PC-9 (cell line): Measurements from ENCODE around the gene TNFSF18. TPM values are rescaled to one million over a fixed set of nuclear protein-coding genes. Genes with fewer than 3 reads are reported as not detected.

Experiments used
- BruUV-seq: library from RNA; stranded (reverse); fragments of 400-500 nt; replicated peaks from 2 replicates; lab custom pipeline; 2021; lab: Mats Ljungman, UMichigan
- CTCF ChIA-PET: fragments of 300-600 bp; sonication (Branson Sonifier 250); formaldehyde crosslinking; loops from one replicate; lab custom pipeline; 2022; ENCODE audit warnings: antibody characterized with exemption; lab: Charles Lee
- POLR2A ChIA-PET: fragments of 300-600 bp; sonication (Branson Sonifier 250); formaldehyde crosslinking; loops from one replicate; lab custom pipeline; 2022; ENCODE audit warnings: antibody characterized with exemption; ENCODE audit not compliant: unreplicated experiment; lab: Charles Lee
- DNase-seq, 2 experiments: peaks; one replicate each; pipeline versions ENCODE4 v3.0.0 to v3.0.0-alpha.2; 2015 to 2022; ENCODE audit warnings: mixed read lengths in 1 of 2
- H2AFZ ChIP-seq: fragments of 200-600 bp; sonication (generic); 2 replicates; pipeline ENCODE4 v1.8.1; 2017; ENCODE audit warnings: antibody characterized with exemption
- H3F3A ChIP-seq: fragments of 200-600 bp; sonication (generic); 2 replicates; pipeline ENCODE4 v1.8.1; 2017; ENCODE audit warnings: antibody characterized with exemption, mild to moderate bottlenecking, low read depth; ENCODE audit not compliant: insufficient read depth
- H3K27ac ChIP-seq: fragments of 200-600 bp; sonication (generic); 2 replicates; pipeline ENCODE4 v1.6.1; 2016; ENCODE audit warnings: mixed run types
- H3K27me3 ChIP-seq: fragments of 200-600 bp; sonication (generic); 2 replicates; pipeline ENCODE4 v1.6.1; 2016; ENCODE audit warnings: low read depth, mixed run types; ENCODE audit not compliant: insufficient read depth
- H3K36me3 ChIP-seq: fragments of 200-600 bp; sonication (generic); 2 replicates; pipeline ENCODE4 v1.6.1; 2016; ENCODE audit warnings: low read depth, mixed run types
- H3K4me1 ChIP-seq: fragments of 200-600 bp; sonication (generic); replicated peaks from 2 replicates; pipeline ENCODE4 v1.6.1; 2016; ENCODE audit warnings: mixed run types; ENCODE audit not compliant: insufficient read depth
- H3K4me2 ChIP-seq: fragments of 200-600 bp; sonication (generic); 2 replicates; pipeline ENCODE4 v1.6.1; 2017; ENCODE audit warnings: mixed run types
- H3K4me3 ChIP-seq: fragments of 200-600 bp; sonication (generic); 2 replicates; pipeline ENCODE4 v1.6.1; 2016; ENCODE audit warnings: mixed run types
- H3K79me2 ChIP-seq: fragments of 200-600 bp; sonication (generic); 2 replicates; pipeline ENCODE4 v1.6.1; 2017; ENCODE audit warnings: low read depth, mixed run types
- H3K9me2 ChIP-seq: fragments of 200-600 bp; sonication (generic); 2 replicates; pipeline ENCODE4 v1.8.1; 2017; ENCODE audit warnings: mild to moderate bottlenecking; ENCODE audit not compliant: insufficient read depth
- H3K9me3 ChIP-seq: fragments of 200-600 bp; sonication (generic); 2 replicates; pipeline ENCODE4 v1.8.1; 2016; ENCODE audit warnings: low read depth; ENCODE audit not compliant: insufficient read depth
- H4K20me1 ChIP-seq: fragments of 200-600 bp; sonication (generic); 2 replicates; pipeline ENCODE4 v1.8.1; 2017; ENCODE audit not compliant: insufficient read depth
- EZH2 ChIP-seq: fragments of 200-600 bp; sonication (generic); IDR thresholded peaks from 2 replicates; pipeline ENCODE4 v1.8.0; 2017; ENCODE audit warnings: antibody characterized with exemption, low read depth
- intact Hi-C: fragments of 100-400 bp; cut with micrococcal nuclease; formaldehyde crosslinking; loops from one replicate; pipeline ENCODE4 v1.10.0; 2022; ENCODE audit not compliant: unreplicated experiment
- total RNA-seq: library from RNA; stranded (reverse); gene quantifications from 2 replicates; pipeline ENCODE4 v1.2.3, GENCODE V29; 2021
- TF ChIP-seq, protein P1 (sequence below): fragments of 200-600 bp; sonication (generic); conservative IDR thresholded peaks from 2 replicates; pipeline ENCODE4 v1.6.1; 2017; ENCODE audit warnings: mixed run types, antibody characterized with exemption, mild to moderate bottlenecking, moderate library complexity

The TNFSF18 gene
- total RNA-seq, 1 experiment from 2014 or later: 0.81 TPM

- Histone ChIP-seq H3K9me2 (no peaks in the 10 kb centered on the region), H3K4me1 (peaks cover 36% of the 10 kb centered on the region), H3K4me2 (peak overlapping the region; percentile 11; the same call in 1 of the 2 replicates), H3K27me3 (no peaks in the 10 kb centered on the region), H3K4me3 (no peak overlapping the region), H2AFZ (no peak overlapping the region), H3K36me3 (no peaks in the 10 kb centered on the region), H3K9me3 (no peaks in the 10 kb centered on the region), H3K79me2 (no peaks in the 10 kb centered on the region), H3K27ac (no peak overlapping the region), H3F3A (peaks cover 15% of the 10 kb centered on the region), H4K20me1 (no peaks in the 10 kb centered on the region)
- no TSS peak for BruUV-seq
- POLR2A ChIA-PET: no interaction called here
- DNase-seq: peak in 1 of 2 experiments; percentile 51
- TF ChIP-seq, protein P1, sequence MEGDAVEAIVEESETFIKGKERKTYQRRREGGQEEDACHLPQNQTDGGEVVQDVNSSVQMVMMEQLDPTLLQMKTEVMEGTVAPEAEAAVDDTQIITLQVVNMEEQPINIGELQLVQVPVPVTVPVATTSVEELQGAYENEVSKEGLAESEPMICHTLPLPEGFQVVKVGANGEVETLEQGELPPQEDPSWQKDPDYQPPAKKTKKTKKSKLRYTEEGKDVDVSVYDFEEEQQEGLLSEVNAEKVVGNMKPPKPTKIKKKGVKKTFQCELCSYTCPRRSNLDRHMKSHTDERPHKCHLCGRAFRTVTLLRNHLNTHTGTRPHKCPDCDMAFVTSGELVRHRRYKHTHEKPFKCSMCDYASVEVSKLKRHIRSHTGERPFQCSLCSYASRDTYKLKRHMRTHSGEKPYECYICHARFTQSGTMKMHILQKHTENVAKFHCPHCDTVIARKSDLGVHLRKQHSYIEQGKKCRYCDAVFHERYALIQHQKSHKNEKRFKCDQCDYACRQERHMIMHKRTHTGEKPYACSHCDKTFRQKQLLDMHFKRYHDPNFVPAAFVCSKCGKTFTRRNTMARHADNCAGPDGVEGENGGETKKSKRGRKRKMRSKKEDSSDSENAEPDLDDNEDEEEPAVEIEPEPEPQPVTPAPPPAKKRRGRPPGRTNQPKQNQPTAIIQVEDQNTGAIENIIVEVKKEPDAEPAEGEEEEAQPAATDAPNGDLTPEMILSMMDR: no peak
- TF ChIP-seq EZH2: no peak
- intact Hi-C loops: loop anchor here (5.0 kb wide), 4 partner anchors 72 to 317 kb away; no protein-coding TSS in a partner anchor
- CTCF ChIA-PET: interaction anchor here (0.7 kb wide), 1 partner anchor 117 kb away, joined by 3 read pairs; no protein-coding TSS in a partner anchor
Measured at GRCh38 chr1:173064011-173064410, 13.3 kb upstream of the TNFSF18 start.

- Histone ChIP-seq H3K9me3 (no peaks in the 10 kb centered on the region), H3K79me2 (no peaks in the 10 kb centered on the region), H3K27ac (no peak overlapping the region), H4K20me1 (no peaks in the 10 kb centered on the region), H3F3A (peaks cover 15% of the 10 kb centered on the region), H3K4me1 (peaks cover 36% of the 10 kb centered on the region), H3K27me3 (no peaks in the 10 kb centered on the region), H3K4me2 (no peak overlapping the region), H3K9me2 (no peaks in the 10 kb centered on the region), H3K36me3 (no peaks in the 10 kb centered on the region), H2AFZ (no peak overlapping the region), H3K4me3 (no peak overlapping the region)
- ChIA-PET CTCF (interaction anchor here (0.7 kb wide), 1 partner anchor 116 kb away, joined by 3 read pairs; no protein-coding TSS in a partner anchor), POLR2A (no interaction called here)
- intact Hi-C loops: loop anchor here (5.0 kb wide), 4 partner anchors 71 to 316 kb away; no protein-coding TSS in a partner anchor
- BruUV-seq: no TSS peak
- TF ChIP-seq, protein P1: no peak
- no peak for TF ChIP-seq EZH2
- no peak for DNase-seq
Measured at GRCh38 chr1:173063171-173063570, 12.4 kb upstream of the TNFSF18 start.

- peaks cover 36% of the 10 kb centered on the region for H3K4me1 ChIP-seq
- TF ChIP-seq, protein P1: no peak
- TF ChIP-seq EZH2: no peak
- no peaks in the 10 kb centered on the region for H3K36me3 ChIP-seq
- no peak overlapping the region for H2AFZ ChIP-seq
- no peaks in the 10 kb centered on the region for H4K20me1 ChIP-seq
- H3K4me3 ChIP-seq: no peak overlapping the region
- intact Hi-C loops: loop anchor here (5.0 kb wide), 4 partner anchors 70 to 315 kb away; no protein-coding TSS in a partner anchor
- no peaks in the 10 kb centered on the region for H3K79me2 ChIP-seq
- H3K27me3 ChIP-seq: no peaks in the 10 kb centered on the region
- H3K9me3 ChIP-seq: no peaks in the 10 kb centered on the region
- POLR2A ChIA-PET: interaction anchor here (0.6 kb wide), 2 partner anchors 317 to 653 kb away, joined by 4 to 8 read pairs; no protein-coding TSS in a partner anchor
- H3F3A ChIP-seq: peaks cover 15% of the 10 kb centered on the region
- DNase-seq: peak; percentile 51 to 96
- H3K9me2 ChIP-seq: no peaks in the 10 kb centered on the region
- peak overlapping the region; percentile 32; the same call in 1 of the 2 replicates for H3K27ac ChIP-seq
- H3K4me2 ChIP-seq: peak overlapping the region; percentile 26; the same call in 1 of the 2 replicates
- BruUV-seq: no TSS peak
- CTCF ChIA-PET: interaction anchor here (0.5 to 1.0 kb wide), 3 partner anchors 19 to 236 kb away, joined by 3 to 4 read pairs (median 4); no protein-coding TSS in a partner anchor
Measured at GRCh38 chr1:173062150-173062938, 11.6 kb upstream of the TNFSF18 start.
